Dedifferentiated amniotic fluid mesenchymal stem cell (primary cell): ENCODE results near the gene SRF.

Experiments used
- DNase-seq: peaks from one replicate; pipeline ENCODE4 v3.0.0-alpha.2; 2016; ENCODE audit errors: extremely low spot score

The SRF gene

GRCh38 chr6:43216200-43216599 lies 45.1 kb downstream of the SRF start:
- DNase-seq, result no peak

DNA sequence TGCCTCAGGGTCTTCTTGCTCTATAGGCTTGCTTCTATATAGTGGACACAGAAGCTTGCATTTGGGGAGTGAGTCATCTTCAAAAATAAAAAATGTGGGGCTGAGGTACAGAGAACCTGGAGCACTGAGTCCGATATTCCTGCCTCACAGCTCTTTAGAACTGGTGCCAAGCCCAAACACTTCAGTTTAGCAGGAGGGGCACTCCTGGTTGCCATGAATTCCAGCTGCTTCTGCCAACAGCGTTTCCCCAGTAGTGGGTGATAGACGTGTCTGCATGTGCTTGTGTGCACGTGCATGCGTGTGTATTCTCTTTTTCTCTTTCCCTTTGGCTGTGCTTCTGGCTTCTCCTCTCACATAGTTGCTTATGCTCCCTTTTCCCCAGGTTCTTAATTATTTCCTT lies 46.3 kb downstream of the SRF start:
- DNase-seq, result no peak

GRCh38 chr6:43219119-43219518 lies 48.0 kb downstream of the SRF start:
- DNase-seq, result no peak

DNA sequence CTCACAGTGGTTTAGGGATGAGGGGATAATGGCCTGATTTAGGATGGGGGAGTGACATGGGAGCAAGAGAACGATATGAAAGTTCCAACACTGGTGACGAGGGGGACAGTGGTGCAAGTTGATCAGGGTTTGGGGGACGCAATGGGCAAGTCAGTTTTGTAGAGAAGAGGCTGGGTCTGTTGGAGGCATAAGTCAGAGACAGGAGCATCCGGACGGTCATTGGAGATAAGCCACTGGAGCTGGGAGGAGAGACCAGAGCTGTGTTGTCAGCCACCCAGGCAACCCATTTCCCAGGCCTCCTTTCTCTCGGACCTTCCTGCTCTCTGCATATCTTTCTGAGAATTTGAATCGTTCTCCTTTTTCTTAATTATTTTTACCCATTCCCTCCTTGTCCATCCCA lies 48.7 kb downstream of the SRF start:
- no peak for DNase-seq

DNA sequence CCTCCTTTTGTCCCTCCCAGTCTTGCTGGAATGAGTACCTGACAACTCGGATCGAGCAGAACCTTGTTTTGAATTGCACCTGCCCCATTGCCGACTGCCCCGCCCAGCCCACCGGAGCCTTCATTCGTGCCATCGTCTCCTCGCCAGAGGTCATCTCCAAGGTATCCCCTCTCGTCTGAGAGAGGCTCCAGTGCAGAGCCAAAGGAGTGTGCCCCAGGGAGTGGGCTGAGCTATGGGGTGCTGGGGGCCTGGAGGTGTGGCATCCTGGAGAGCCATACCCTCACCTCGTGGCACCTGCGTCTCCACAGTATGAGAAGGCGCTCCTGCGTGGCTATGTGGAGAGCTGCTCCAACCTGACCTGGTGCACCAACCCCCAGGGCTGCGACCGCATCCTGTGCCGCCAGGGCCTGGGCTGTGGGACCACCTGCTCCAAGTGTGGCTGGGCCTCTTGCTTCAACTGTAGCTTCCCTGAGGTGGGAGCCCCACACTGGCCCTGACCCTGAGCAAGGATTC lies 49.4 kb downstream of the SRF start:
- no peak for DNase-seq

- no peak for DNase-seq
Observed at GRCh38 chr6:43221046-43221972, 50.2 kb downstream of the SRF start.

DNA sequence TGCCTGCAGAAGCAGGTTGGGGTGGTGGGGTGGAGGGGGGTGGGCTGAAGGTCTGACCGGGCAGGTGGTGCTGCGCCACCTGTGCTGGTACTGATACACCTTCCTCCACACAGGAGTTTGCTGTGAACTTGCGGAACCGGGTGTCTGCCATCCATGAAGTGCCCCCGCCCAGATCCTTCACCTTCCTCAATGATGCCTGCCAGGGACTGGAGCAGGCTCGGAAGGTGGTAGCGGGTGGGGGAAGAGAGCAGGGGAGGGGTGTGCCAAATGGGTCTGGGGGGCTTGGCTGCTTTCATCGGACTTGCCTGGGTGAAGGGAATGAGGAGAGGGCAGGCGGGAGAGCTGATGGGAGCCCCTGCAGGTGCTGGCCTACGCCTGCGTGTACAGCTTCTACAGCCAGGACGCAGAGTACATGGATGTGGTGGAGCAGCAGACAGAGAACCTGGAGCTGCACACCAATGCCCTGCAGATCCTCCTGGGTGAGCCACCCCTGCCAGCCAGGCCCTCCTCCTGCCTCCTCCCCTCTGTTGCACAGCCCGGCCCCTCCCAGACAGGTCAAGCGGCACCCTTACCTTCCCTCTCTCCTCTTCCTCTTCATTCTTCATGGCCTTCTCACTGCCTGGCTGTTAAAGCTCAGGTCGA lies 51.5 kb downstream of the SRF start:
- DNase-seq, result no peak

DNA sequence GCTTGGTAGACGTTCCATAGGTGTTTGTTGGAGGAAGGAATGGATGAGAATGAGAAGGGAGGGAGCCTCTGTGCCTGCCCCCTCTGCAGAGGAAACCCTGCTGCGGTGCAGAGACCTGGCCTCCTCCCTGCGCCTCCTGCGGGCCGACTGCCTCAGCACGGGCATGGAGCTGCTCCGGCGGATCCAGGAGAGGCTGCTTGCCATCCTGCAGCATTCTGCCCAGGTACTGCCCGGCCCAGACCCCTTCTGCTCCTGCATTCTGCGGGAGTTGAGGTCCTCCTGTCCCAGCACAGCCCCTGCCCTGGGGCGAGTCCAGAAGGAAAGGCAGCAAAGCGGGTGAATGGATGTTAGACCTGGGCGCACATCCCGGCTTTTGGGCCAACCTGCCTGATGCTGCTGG lies 52.1 kb downstream of the SRF start:
- no peak for DNase-seq

DNA sequence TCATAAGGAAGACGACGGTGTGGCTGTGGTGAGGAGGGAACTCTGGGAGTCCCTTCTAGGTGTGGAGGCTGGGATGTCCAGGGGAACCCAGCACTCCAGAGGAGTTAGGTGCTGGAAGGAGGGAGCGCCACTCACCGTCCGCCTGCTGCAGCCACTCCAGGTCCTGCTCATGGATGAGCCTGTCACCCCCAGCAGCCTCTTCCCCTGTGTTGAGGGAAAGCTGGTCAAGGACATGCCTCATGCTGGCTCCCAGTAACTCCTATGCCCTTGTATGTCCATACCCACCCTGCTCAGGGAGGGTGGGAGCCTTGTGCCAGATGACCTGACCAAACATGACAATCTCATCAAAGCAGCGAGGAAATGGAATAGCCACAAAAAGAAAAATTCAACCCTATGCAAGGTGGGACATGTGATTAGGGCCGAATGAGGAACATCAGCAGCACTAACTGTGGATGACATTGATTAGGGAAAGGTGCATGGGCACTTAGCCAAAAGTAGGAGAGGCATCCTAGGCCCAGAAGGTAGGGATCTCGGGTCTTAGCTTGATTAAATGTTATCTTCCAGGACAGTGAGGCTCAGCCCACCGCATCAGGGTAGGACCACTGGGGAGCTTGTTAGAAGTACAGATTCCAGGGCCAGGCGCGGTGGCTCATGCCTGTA lies 55.3 kb downstream of the SRF start:
- no peak for DNase-seq

GRCh38 chr6:43228951-43229802 lies 58.1 kb downstream of the SRF start, which contains the start of gene DNPH1:
DNPH1 (minus strand) TSS chr6:43229481; CDS start chr6:43229456, 25 bp downstream.
- peak; percentile 27 for DNase-seq

- DNase-seq, result no peak
Observed at GRCh38 chr6:43229803-43230620, 58.9 kb downstream of the SRF start.

DNA sequence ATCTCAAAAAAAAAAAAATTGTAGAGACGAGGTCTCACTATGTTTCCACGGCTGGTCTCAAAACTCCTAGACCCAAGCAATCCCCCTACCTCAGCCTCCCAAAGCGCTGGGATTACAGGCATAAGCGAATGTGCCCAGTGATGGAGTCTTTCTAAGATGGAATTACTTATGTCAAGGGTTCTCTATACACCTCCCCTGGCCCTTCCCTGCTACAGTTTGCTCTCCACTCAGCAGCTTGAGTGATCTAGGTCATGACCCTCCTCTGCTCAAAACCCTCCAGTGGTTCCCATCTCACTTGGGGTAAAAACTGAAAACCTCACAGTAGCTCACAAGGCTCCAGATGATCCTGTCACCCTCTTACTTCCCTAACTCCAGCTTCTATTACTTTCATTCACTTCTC lies 60.0 kb downstream of the SRF start:
- DNase-seq, result no peak
